ENCODE data around the gene ITPK1.

The ITPK1 gene

GRCh38 chr14:92932448-92933395, 183.0 kb downstream of the ITPK1 start:
- no peak for DNase-seq

DNA sequence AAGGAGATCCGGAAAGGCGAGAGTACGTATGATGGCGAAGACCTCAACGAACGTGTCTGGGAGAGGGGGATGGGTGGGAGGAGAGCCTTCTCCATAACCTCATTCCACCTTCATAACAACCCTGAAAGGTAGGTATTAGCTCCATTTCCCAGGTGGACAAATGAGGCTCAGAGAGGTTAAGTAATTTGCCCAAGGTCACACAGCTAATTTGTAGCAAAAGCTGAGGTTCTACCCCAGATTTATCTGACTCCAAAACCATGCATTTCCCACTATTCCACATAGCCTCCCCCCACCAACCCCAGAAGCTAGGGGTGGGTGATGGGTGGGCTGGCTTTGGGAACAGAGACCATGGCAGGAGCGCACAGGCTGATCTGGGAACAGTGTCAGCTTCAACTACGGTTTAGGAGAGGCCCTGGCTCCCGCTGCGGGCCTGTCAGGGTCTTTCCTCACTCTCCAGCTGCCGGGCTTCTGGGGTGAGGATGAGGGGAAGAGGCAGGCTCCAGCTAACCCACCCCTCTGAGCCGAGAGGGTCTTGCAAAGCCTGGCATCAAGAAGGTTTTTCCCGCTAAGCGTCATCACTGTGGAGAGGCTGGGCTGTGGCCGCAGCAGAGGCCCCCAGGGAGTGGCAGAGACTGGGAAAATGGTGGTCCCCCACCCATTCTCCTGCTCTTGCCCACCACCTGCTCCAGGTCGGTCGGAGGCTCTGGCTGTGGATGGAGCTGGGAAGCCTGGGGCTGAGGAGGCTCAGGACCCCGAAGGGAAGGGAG, 183.9 kb downstream of the ITPK1 start:
- no peak for DNase-seq

DNA sequence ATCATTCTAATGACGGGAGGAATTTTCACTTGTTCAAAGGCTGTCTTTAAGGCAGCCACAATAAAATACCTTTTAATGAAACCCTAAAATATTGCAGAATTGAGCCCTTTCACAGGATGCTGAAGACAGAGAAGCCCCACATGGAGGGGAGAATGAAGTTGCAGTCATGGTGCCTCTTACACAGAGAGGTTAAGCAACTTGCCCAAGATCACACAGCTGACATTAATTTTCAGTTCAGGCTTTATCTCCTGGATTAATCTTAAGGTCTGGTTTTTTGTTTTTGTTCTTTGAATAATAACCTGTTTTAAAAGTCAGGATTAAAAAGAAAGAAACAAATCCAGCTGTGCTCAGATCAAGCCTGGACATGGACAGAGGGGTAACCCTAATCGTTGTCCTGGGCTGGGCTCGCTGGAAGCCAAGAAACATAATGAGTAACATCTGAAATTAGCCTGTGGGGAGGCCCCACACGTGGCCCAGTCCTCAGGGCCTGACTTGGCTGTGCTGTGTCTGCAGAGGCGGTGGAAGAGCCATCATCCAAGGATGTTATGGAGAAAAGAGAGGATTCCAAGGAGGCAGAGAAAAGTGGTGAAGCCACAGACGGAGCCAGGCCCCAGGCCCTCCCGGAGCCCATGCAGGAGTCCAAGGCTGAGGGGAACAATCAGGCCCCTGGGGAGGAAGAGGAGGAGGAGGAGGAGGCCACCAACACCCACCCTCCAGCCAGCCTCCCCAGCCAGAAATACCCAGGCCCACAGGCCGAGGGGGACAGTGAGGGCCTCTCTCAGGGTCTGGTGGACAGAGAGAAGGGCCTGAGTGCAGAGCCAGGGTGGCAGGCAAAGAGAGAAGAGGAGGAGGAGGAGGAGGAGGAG, 184.8 kb downstream of the ITPK1 start:
- DNase-seq, result no peak

GRCh38 chr14:92929689-92930608, 185.8 kb downstream of the ITPK1 start:
- DNase-seq, result no peak

- no peak for DNase-seq
Measured at GRCh38 chr14:92928961-92929688, 186.6 kb downstream of the ITPK1 start.

GRCh38 chr14:92928258-92928629, 187.5 kb downstream of the ITPK1 start:
- no peak for DNase-seq

- DNase-seq, result no peak
Measured at GRCh38 chr14:92927349-92928257, 188.1 kb downstream of the ITPK1 start.

DNA sequence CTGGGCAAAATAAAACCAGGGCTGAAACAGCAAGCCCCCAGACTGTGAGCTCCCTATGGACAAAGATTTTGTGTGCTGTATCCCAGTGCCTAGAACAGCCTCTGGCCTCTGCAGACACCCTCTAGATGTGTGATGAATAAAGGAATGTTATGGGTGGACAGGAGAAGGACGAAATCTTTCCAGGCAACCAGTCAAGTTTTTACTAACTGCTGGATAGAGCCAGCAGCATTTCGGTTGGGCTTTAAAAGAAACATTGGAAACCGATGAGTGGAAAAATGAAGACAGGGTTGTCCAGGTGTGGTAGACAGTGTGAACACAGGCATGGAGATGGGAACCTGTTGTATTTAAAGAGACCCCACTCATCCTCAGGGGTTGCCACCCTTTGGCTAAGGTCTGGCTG, 188.8 kb downstream of the ITPK1 start:
- no peak for DNase-seq

- no peak for DNase-seq
Measured at GRCh38 chr14:92926180-92926845, 189.4 kb downstream of the ITPK1 start.

- DNase-seq, result no peak
Measured at GRCh38 chr14:92925446-92925845, 190.3 kb downstream of the ITPK1 start.

DNA sequence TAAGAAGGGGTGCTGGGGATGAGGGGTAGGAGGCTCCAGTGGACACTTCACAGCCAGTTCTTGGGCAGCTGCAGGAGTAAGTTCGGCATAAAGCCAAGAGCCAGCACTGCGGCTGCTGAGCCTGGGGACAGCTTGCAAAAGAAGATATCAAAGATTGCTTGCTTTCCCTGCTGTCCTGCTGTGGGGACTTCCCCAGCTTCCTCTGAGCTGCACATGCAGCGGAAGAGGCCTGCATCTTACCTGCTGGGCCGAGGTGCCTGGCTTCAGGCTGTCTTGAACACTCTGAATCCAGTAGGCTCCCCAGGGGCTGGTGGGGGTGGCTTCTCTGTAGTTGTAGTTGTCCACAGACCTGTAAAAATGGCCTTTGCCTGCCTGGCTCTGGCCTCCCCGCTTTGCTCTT, 191.5 kb downstream of the ITPK1 start:
- no peak for DNase-seq

GRCh38 chr14:92923744-92924103, 192.0 kb downstream of the ITPK1 start:
- no peak for DNase-seq

GRCh38 chr14:92922883-92923743, 192.6 kb downstream of the ITPK1 start, which contains the start of gene CHGA:
Gene CHGA, plus strand, starts transcription at chr14:92923150. Its CDS starts 210 bp downstream, at chr14:92923360.
- DNase-seq, result no peak

DNA sequence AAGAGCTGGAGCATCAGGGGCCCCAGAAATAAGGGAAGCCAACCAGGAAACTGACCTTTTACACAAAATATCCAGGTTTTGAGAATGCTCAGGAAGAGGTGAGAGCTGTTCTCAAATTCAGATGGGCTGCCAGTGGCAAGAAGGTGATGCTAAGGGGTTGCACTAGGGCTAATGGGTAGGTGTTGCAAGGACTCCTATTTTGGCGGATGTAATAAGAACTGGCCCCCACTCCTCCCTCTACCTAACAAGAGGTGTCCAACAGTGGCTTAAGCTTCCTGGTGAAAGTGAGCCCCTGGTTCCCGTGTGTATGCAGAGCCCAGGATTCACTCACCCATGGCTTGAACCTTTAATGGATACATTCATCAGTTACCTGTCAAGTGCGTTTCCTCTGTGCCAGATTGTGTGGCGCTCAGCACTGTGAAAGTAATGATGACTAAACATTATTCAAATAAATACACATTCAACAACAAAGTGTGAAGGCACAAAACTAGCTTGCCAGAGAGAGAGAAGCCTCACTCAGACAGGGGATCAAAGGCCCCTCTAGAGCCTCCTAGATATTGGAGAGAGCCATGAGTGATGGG, 193.5 kb downstream of the ITPK1 start:
- no peak for DNase-seq

DNA sequence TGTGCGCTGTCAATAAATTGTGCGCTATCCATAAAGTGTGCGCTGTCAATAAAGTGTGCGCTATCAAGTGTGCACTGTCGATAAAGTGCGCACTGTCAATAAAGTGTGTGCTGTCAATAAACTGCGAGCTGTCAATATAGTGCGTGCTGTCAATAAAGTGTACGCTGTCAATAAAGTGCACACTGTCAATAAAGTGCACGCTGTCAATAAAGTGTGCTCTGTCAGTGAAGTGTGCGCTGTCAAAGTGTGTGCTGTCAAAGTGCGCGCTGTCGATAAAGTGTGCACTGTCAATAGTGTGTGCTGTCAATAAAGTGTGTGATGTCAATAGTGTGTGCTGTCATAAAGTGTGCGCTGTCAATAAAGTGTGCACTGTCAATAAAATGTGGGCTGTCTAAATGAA, 195.7 kb downstream of the ITPK1 start:
- DNase-seq, result no peak

DNA sequence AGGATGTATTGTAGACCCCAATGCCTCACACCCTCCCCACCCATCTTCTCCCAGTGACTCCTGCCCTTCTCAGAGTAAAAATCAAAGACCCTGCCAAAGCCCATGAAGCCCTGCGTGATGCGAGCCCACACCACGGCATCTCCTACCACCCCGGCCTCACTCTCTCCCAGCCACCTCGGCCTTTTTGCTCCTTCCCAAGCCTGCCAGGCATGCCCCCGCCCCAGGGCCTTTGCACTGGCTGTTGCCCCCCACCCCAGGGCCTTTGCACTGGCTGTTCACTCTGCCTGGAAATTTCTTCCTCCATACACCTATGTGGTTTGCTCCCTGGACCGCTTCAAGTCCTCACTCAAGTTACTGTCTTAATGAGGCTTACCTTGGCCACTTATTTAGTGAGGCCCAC, 197.8 kb downstream of the ITPK1 start:
- no peak for DNase-seq

DNA sequence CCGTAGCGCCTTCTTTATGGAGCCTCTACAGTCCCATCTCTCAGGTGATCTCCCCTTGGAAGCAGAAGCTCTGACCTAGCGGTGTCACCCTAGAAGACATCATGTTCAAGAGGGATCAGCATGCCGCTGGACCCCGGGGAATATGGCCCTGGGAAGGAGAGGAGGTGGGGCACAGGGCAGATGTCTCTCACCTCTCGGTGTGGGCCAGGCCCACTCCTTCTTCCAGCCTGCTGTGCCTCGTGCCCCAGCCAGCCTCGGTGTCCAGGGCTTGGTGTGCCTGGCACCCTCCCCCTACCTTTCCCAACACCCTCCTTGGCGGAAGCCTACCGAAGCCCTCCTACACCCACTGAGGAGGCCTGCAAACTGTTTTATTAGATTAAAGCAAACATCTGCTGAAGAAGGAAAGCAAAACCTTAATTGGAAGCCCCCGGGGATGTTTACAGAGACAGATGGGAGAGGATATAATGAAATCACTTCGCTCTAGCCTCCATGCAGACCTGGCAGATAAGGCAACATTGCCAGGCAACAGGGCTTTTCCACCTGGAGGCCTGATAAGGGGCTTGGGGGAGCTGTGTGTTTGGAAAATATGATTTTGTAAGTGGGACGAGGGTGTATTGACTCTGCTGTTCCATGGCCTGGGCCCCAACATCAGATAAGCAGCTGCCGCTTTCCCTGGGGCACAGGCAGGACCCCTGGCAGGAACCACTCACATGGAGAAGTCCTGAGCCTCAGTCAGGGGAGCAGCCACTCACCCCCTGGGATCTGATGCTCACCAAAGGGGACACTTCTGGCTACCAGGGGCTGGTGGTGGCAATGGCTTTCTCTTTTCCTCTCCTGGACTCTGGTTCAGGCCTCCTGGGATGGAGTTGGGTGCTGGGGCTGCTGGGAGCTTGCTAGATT, 198.4 kb downstream of the ITPK1 start:
- no peak for DNase-seq

All from SW 1271 (cell line).